Mesenchymal stem cell (in vitro differentiated cells and primary cell): Measurements from ENCODE around the gene TOP3A. TPM values are rescaled to one million over a fixed set of nuclear protein-coding genes. Genes with fewer than 3 reads are reported as not detected.

ENCODE experiments used
- DNase-seq: peaks from one replicate; pipeline ENCODE4 v3.0.0-alpha.2; 2013
- H2AFZ ChIP-seq: one replicate; pipeline ENCODE4 v1.6.1; 2013; ENCODE audit warnings: low read depth, mild to moderate bottlenecking, control low read depth, inconsistent platforms, low read length, moderate library complexity
- H2AK5ac ChIP-seq: 2 replicates; pipeline ENCODE4 v1.6.1; 2013; ENCODE audit warnings: low read length, moderate library complexity, mild to moderate bottlenecking, inconsistent platforms; ENCODE audit not compliant: severe bottlenecking
- H2BK120ac ChIP-seq: one replicate; pipeline ENCODE4 v1.6.1; 2013; ENCODE audit warnings: low read depth, mild to moderate bottlenecking, inconsistent platforms, low read length, moderate library complexity
- H2BK12ac ChIP-seq, 2 experiments: one replicate each; pipeline ENCODE4 v1.6.1; 2013; ENCODE audit warnings: inconsistent platforms in 2 of 2, low read length in 2 of 2, mild to moderate bottlenecking in 2 of 2, moderate library complexity in 2 of 2, control low read depth in 1 of 2
- H2BK15ac ChIP-seq: one replicate; pipeline ENCODE4 v1.6.1; 2013; ENCODE audit warnings: mild to moderate bottlenecking, low read depth, inconsistent platforms; ENCODE audit not compliant: poor library complexity, severe bottlenecking
- H2BK5ac ChIP-seq: 2 replicates; pipeline ENCODE4 v1.6.1; 2013; ENCODE audit warnings: low read depth, mild to moderate bottlenecking, low read length, control low read depth, inconsistent platforms; ENCODE audit not compliant: poor library complexity, severe bottlenecking
- H3K14ac ChIP-seq, 2 experiments: one replicate each; pipeline ENCODE4 v1.6.1; 2013; ENCODE audit warnings: inconsistent platforms in 2 of 2, low read length in 2 of 2, control low read depth in 1 of 2, mild to moderate bottlenecking in 1 of 2, moderate library complexity in 1 of 2
- H3K18ac ChIP-seq, 2 experiments: one replicate each; pipeline ENCODE4 v1.6.1; 2013; ENCODE audit warnings: inconsistent platforms in 2 of 2, low read length in 2 of 2, control low read depth in 1 of 2, low read depth in 1 of 2, mild to moderate bottlenecking in 1 of 2
- H3K23ac ChIP-seq, 2 experiments: one replicate each; pipeline ENCODE4 v1.6.1; 2013; ENCODE audit warnings: inconsistent platforms in 2 of 2, low read length in 2 of 2, mild to moderate bottlenecking in 2 of 2, moderate library complexity in 2 of 2, control low read depth in 1 of 2
- H3K27ac ChIP-seq: 2 replicates; pipeline ENCODE4 v1.5.1; 2013; ENCODE audit warnings: mild to moderate bottlenecking, moderate library complexity, low read length, control low read depth, inconsistent platforms; ENCODE audit not compliant: poor library complexity, severe bottlenecking
- H3K27me3 ChIP-seq, 2 experiments: 2 replicates each; pipeline versions ENCODE4 v1.6.1 to v1.7.0; 2013; ENCODE audit warnings: low read length in 2 of 2, mild to moderate bottlenecking in 2 of 2, moderate library complexity in 2 of 2, control low read depth in 1 of 2, inconsistent platforms in 1 of 2; ENCODE audit not compliant: control insufficient read depth in 1 of 2, insufficient read depth in 1 of 2
- H3K36me3 ChIP-seq, 2 experiments: 2 replicates each; pipeline versions ENCODE4 v1.6.1 to v1.7.0; 2013; ENCODE audit warnings: low read length in 2 of 2, control low read depth in 1 of 2, inconsistent platforms in 1 of 2, low read depth in 1 of 2, mild to moderate bottlenecking in 1 of 2; ENCODE audit not compliant: insufficient read depth in 2 of 2, control insufficient read depth in 1 of 2
- H3K4ac ChIP-seq, 2 experiments: one replicate each; pipeline ENCODE4 v1.6.1; 2013; ENCODE audit warnings: inconsistent platforms in 2 of 2, low read length in 2 of 2, mild to moderate bottlenecking in 2 of 2, moderate library complexity in 2 of 2, control low read depth in 1 of 2, low read depth in 1 of 2
- H3K4me1 ChIP-seq: 2 replicates; pipeline ENCODE4 v1.6.1; 2013; ENCODE audit warnings: low read depth, low read length, control low read depth; ENCODE audit not compliant: control insufficient read depth, insufficient read depth
- H3K4me2 ChIP-seq: 2 replicates; pipeline ENCODE4 v1.6.1; 2013; ENCODE audit warnings: low read length, mild to moderate bottlenecking, inconsistent platforms; ENCODE audit not compliant: poor library complexity, severe bottlenecking
- H3K4me3 ChIP-seq, 2 experiments: 2 replicates each; pipeline versions ENCODE4 v1.5.1 to v1.7.0; 2013; ENCODE audit warnings: low read length in 2 of 2, mild to moderate bottlenecking in 2 of 2, control low read depth in 1 of 2, low read depth in 1 of 2; ENCODE audit not compliant: insufficient read depth in 1 of 2
- H3K79me1 ChIP-seq: replicated peaks from 2 replicates; pipeline ENCODE4 v1.6.1; 2013; ENCODE audit warnings: mild to moderate bottlenecking, control low read depth, low read length, inconsistent platforms; ENCODE audit not compliant: poor library complexity, severe bottlenecking
- H3K9ac ChIP-seq: 2 replicates; pipeline ENCODE4 v1.7.0; 2013; ENCODE audit warnings: mild to moderate bottlenecking, low read length, moderate library complexity
- H3K9me3 ChIP-seq: 2 replicates; pipeline ENCODE4 v1.7.0; 2013; ENCODE audit warnings: mild to moderate bottlenecking, low read length; ENCODE audit not compliant: control insufficient read depth
- H4K8ac ChIP-seq: one replicate; pipeline ENCODE4 v1.6.1; 2013; ENCODE audit warnings: inconsistent platforms, mild to moderate bottlenecking, low read length, moderate library complexity
- H4K91ac ChIP-seq: one replicate; pipeline ENCODE4 v1.6.1; 2013; ENCODE audit warnings: mild to moderate bottlenecking, low read length, inconsistent platforms
- WGBS: methylation state at CpG from one replicate; pipeline ENCODE4 v1.1.7; 2013; ENCODE audit warnings: mixed read lengths; 5-methylcytosine and 5-hydroxymethylcytosine counted together
- polyA plus RNA-seq, 2 experiments: library from polyadenylated mRNA; stranded (reverse); fragments of 200-250 nt; gene quantifications; one replicate each; pipeline ENCODE4 v1.2.3, GENCODE V29; 2013

TOP3A gene
- polyA plus RNA-seq (2013, experiment 1 of 2): 12.8 TPM
- 12.5 TPM for polyA plus RNA-seq (2013, experiment 2 of 2)

- Histone ChIP-seq H2AFZ (peak within 1 kb of the TSS; percentile 87), H2AK5ac (peak within 1 kb of the TSS; percentile 42), H3K18ac (peak within 1 kb of the TSS; percentile 55 to 90), H3K27me3 (no peaks in the 10 kb centered on the region), H3K27ac (peak within 1 kb of the TSS; percentile 71), H3K23ac (peak within 1 kb of the TSS; percentile 3 to 66), H4K91ac (peak within 1 kb of the TSS; percentile 44), H3K79me1 (peaks cover 25% of the 10 kb centered on the region), H2BK15ac (no peak within 1 kb of the TSS), H3K36me3 (peaks cover 27 to 45% of the 10 kb centered on the region in 2 experiments), H3K14ac (peak within 1 kb of the TSS in 1 of 2 experiments; percentile 87), H3K4ac (peak within 1 kb of the TSS; percentile 79 to 94), H3K4me3 (peak within 1 kb of the TSS; percentile 91 to 94), H3K4me1 (peaks cover 28% of the 10 kb centered on the region), H4K8ac (peak within 1 kb of the TSS; percentile 41), H3K9me3 (no peaks in the 10 kb centered on the region), H2BK12ac (no peak within 1 kb of the TSS), H2BK120ac (no peak within 1 kb of the TSS), H3K9ac (peak within 1 kb of the TSS; percentile 98), H2BK5ac (peak within 1 kb of the TSS; percentile 2), H3K4me2 (peak within 1 kb of the TSS; percentile 65)
- DNase-seq: peak; percentile 99
- WGBS: under 1% methylated on average over 78 of the region's 78 CpGs
Measured at GRCh38 chr17:18314731-18315561, at the start of gene TOP3A, which contains the start of gene SMCR8. TOP3A (minus strand) TSS chr17:18314994; CDS start chr17:18314778, 216 bp downstream. SMCR8 (plus strand) TSS chr17:18315293; CDS start chr17:18315790, 497 bp downstream.

GRCh38 chr17:18364166-18364565 is 49.4 kb upstream of the TOP3A start:
- Histone ChIP-seq H3K4ac (no peak overlapping the region), H3K27ac (no peak overlapping the region), H4K8ac (no peak overlapping the region), H2AK5ac (no peak overlapping the region), H2BK12ac (no peak overlapping the region), H3K14ac (no peak overlapping the region), H3K27me3 (no peaks in the 10 kb centered on the region), H3K79me1 (peaks cover 17% of the 10 kb centered on the region), H2BK120ac (no peak overlapping the region), H3K4me1 (peaks cover 14% of the 10 kb centered on the region), H2AFZ (no peak overlapping the region), H3K9me3 (no peaks in the 10 kb centered on the region), H3K9ac (no peak overlapping the region), H3K36me3 (no peaks in the 10 kb centered on the region), H3K4me2 (no peak overlapping the region), H3K23ac (no peak overlapping the region), H2BK15ac (no peak overlapping the region), H3K4me3 (no peak overlapping the region), H4K91ac (no peak overlapping the region), H3K18ac (no peak overlapping the region), H2BK5ac (no peak overlapping the region)
- 88% methylated on average over 4 of the region's 6 CpGs for WGBS
- no peak for DNase-seq

DNA sequence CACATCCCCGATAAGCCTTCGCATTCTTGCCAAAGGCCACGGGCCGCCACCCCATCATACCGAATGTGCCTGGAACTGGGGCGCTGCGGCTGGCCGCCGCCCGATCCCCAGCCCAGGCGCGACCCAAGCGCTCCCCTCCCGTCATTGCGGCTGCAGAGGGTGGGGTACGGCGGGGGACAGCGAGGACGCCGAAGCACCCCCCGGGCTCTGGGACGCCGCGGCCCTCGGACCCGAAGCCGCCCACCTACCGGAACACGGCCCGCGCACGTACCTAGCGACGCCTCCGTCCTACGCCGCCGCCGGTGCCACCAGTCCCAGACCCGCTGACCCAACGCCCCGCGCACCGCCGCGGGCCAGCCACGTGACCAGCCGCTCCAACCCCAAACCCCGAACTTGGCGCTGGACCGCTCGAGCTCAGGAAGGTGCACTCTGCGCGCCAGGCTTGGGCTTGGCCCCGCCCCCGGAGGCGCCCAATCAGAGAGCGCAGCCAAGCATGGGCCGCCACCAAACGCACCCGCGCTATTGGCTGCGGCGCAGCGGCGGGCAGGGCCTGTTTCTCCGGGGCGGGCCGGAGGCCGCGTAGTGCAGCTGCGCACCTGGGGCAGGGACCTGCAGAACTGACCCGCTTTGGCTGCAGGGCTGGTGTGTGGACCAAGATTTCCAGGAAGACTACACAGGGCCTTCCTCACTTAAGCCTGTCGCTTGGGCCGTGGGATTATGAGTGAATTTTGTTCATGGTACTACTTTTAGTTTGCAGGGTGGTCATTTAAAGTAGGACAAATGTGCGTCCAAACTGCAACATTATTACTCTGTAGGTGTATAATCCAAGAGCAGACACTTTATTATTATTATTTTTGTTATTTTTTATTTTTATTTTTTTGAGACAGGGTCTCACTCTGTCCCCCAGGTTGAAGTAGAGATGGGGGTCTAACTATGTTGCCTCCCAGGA is 48.6 kb upstream of the TOP3A start, which contains the start of gene SHMT1:
Gene SHMT1, minus strand, starts transcription at position 450 of the 949 bp plus-strand sequence. CDS start 7,569 bp downstream, outside the sequence.
- H3K18ac ChIP-seq: peak within 1 kb of the TSS; percentile 73 to 84
- H3K23ac ChIP-seq: peak within 1 kb of the TSS in 1 of 2 experiments; percentile 99
- peak; percentile 87 for DNase-seq
- H3K9ac ChIP-seq: peak within 1 kb of the TSS; percentile 77
- H3K9me3 ChIP-seq: no peaks in the 10 kb centered on the region
- under 1% methylated on average over 70 of the region's 76 CpGs for WGBS
- H3K79me1 ChIP-seq: peaks cover 18% of the 10 kb centered on the region
- H3K4me1 ChIP-seq: peaks cover 18% of the 10 kb centered on the region
- H2BK15ac ChIP-seq: no peak within 1 kb of the TSS
- H2BK12ac ChIP-seq: peak within 1 kb of the TSS in 1 of 2 experiments; percentile 63
- H3K4me3 ChIP-seq: peak within 1 kb of the TSS; percentile 88 to 99
- peak within 1 kb of the TSS; percentile 86 for H2BK5ac ChIP-seq
- no peak within 1 kb of the TSS for H2BK120ac ChIP-seq
- peak within 1 kb of the TSS in 1 of 2 experiments; percentile 93 for H3K14ac ChIP-seq
- peak within 1 kb of the TSS; percentile 64 for H4K8ac ChIP-seq
- H3K4me2 ChIP-seq: peak within 1 kb of the TSS; percentile 100
- H4K91ac ChIP-seq: peak within 1 kb of the TSS; percentile 50
- peak within 1 kb of the TSS; percentile 80 for H3K27ac ChIP-seq
- H3K27me3 ChIP-seq: no peaks in the 10 kb centered on the region
- H3K4ac ChIP-seq: peak within 1 kb of the TSS in 1 of 2 experiments; percentile 58
- H2AK5ac ChIP-seq: peak within 1 kb of the TSS; percentile 59
- H2AFZ ChIP-seq: peak within 1 kb of the TSS; percentile 98
- peaks cover 0 to 5% of the 10 kb centered on the region in 2 experiments for H3K36me3 ChIP-seq
